ENCODE results near the gene C4BPA.

The C4BPA gene

DNA sequence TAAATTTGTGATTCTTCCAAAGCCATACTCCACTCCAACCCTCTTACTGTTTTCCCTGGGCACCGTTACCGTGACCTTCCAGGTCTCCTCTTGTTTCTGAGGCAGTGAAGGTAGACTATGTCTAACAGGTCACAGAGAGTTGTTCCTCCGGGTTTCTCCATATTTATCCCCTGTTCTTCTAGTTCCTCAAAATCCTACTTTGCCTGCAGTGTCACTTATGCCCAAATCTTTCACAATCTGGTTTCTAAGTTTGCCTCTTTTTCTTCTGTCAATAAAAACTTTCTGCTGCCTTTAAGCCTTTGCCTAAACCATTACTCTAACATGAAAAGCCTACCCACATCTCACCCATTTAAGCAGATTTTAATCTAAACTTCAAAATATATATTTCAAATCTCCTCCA is 87.7 kb downstream of the C4BPA start:
- DNase-seq = no peak
- no peaks in the 10 kb centered on the region for H3K9me2 ChIP-seq (replicated peaks; ENCODE audit: insufficient read depth, low read length)
- no peaks in the 10 kb centered on the region for H3K9me3 ChIP-seq (replicated peaks; ENCODE audit: insufficient read depth, low read length)
- no peaks in the 10 kb centered on the region for H3K36me3 ChIP-seq (replicated peaks; ENCODE audit: insufficient read depth, low read length)
- H3F3A ChIP-seq (ENCODE audit: insufficient read depth, low read length) = no peaks in the 10 kb centered on the region
- H4K20me1 ChIP-seq (ENCODE audit: insufficient read depth, low read length) = no peaks in the 10 kb centered on the region
- H3K79me2 ChIP-seq (ENCODE audit: low read length) = no peaks in the 10 kb centered on the region
- no peaks in the 10 kb centered on the region for H3K4me1 ChIP-seq (ENCODE audit: low read length)
- H3K27me3 ChIP-seq (replicated peaks; ENCODE audit: insufficient read depth, low read length) = no peaks in the 10 kb centered on the region
- no peak overlapping the region for H3K9ac ChIP-seq (ENCODE audit: low read length)
- H3K27ac ChIP-seq (ENCODE audit: low read length) = no peak overlapping the region
- no peak overlapping the region for H2AFZ ChIP-seq (ENCODE audit: low read length)
- TF ChIP-seq EZH2phosphoT487 (IDR thresholded peaks at IDR 0.05; ENCODE audit: low read length) = no peak
- no peak overlapping the region for H3K4me3 ChIP-seq (ENCODE audit: low read length)
- H3K4me2 ChIP-seq (ENCODE audit: low read depth, low read length) = no peak overlapping the region

DNA sequence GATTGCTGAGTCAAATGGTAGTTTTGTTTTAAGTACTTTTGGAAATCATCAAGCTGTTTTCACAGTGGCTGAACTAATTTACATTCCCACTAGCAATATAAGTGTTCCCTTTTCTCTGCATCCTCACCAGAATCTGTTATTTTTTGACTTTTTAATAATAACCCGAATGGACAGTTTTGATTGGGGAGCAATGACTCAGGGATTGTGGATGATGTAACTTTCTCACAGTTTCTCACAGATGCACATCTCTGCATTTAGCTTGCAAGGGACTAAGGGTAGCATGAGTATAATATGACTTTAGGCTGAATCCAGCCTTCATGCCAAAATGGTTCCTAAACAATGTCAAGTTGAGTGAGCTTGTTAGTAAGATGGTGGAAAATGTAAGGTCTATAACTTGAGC is 90.2 kb downstream of the C4BPA start:
- Histone ChIP-seq H3K4me3 (ENCODE audit: low read length) (no peak overlapping the region), H3K9ac (ENCODE audit: low read length) (no peak overlapping the region), H4K20me1 (ENCODE audit: insufficient read depth, low read length) (no peaks in the 10 kb centered on the region), H3F3A (ENCODE audit: insufficient read depth, low read length) (no peaks in the 10 kb centered on the region), H2AFZ (ENCODE audit: low read length) (no peak overlapping the region), H3K9me2 (replicated peaks; ENCODE audit: insufficient read depth, low read length) (no peaks in the 10 kb centered on the region), H3K36me3 (replicated peaks; ENCODE audit: insufficient read depth, low read length) (no peaks in the 10 kb centered on the region), H3K79me2 (ENCODE audit: low read length) (no peaks in the 10 kb centered on the region), H3K4me2 (ENCODE audit: low read depth, low read length) (no peak overlapping the region), H3K27ac (ENCODE audit: low read length) (no peak overlapping the region), H3K27me3 (replicated peaks; ENCODE audit: insufficient read depth, low read length) (no peaks in the 10 kb centered on the region), H3K9me3 (replicated peaks; ENCODE audit: insufficient read depth, low read length) (no peaks in the 10 kb centered on the region), H3K4me1 (ENCODE audit: low read length) (no peaks in the 10 kb centered on the region)
- TF ChIP-seq EZH2 (optimal IDR thresholded peaks at IDR 0.05; ENCODE audit: low read depth, low read length) = no peak
- TF ChIP-seq EZH2phosphoT487 (IDR thresholded peaks at IDR 0.05; ENCODE audit: low read length) = no peak
- TF ChIP-seq CTCF (IDR thresholded peaks at IDR 0.05; ENCODE audit: low read length) = no peak
- no peak for DNase-seq
